Cardiac septum (tissue), 1 donor: ENCODE measurements around the gene NOS3. TPM values are rescaled to one million over a fixed set of nuclear protein-coding genes. Genes with fewer than 3 reads are reported as not detected.

ENCODE experiments used
- DNase-seq: peaks from one replicate; pipeline ENCODE4 v3.0.0-alpha.2; 2020; ENCODE audit warnings: low spot score
- intact Hi-C: fragments of 100-400 bp; cut with DNase I; formaldehyde crosslinking; loops from one replicate; pipeline ENCODE4 v1.14.0; 2022
- total RNA-seq: library from RNA; stranded (reverse); fragmentation: NEBNext Ultra II Directional; extraction: Animal tissue kit (Norgen Biotek cat#: 25700); gene quantifications from one replicate; pipeline ENCODE4 v1.2.1, GENCODE V29; 2021
- donor health status: DM: no; HTN: no; CAD: no.

The NOS3 gene
- total RNA-seq, 1 donor from 2014 or later = 26.5 TPM

GRCh38 chr7:150993511-150993910 is 2.7 kb downstream of the NOS3 start:
- intact Hi-C loops = no loop called here
- peak; percentile 90 for DNase-seq

GRCh38 chr7:150994141-150994837 is 3.5 kb downstream of the NOS3 start:
- intact Hi-C loops = no loop called here
- DNase-seq = peak; percentile 89

- intact Hi-C loops = no loop called here
- DNase-seq = no peak
These were observed 4.2 kb downstream of the NOS3 start for GRCh38 chr7:150994838-150995510.

GRCh38 chr7:150996376-150997074 is 5.7 kb downstream of the NOS3 start:
- no peak for DNase-seq
- intact Hi-C loops = no loop called here

GRCh38 chr7:150997075-150997511 is 6.3 kb downstream of the NOS3 start:
- DNase-seq = no peak

GRCh38 chr7:150997817-150998216 is 7.0 kb downstream of the NOS3 start:
- intact Hi-C loops = no loop called here
- no peak for DNase-seq

More at GRCh38 chr7:150997075-150997511, 6.3 kb downstream of the NOS3 start:
- intact Hi-C loops = no loop called here

- DNase-seq = no peak
- intact Hi-C loops = no loop called here
These were observed 7.5 kb downstream of the NOS3 start for GRCh38 chr7:150998341-150998740.

GRCh38 chr7:150999001-150999400 is 8.2 kb downstream of the NOS3 start:
- DNase-seq = no peak
- intact Hi-C loops = no loop called here

- DNase-seq = no peak
- intact Hi-C loops = no loop called here
These were observed 8.8 kb downstream of the NOS3 start for GRCh38 chr7:150999497-151000230.

- DNase-seq = no peak
- intact Hi-C loops = no loop called here
These were observed 10.2 kb downstream of the NOS3 start for GRCh38 chr7:151000897-151001495.

GRCh38 chr7:151001546-151001945 is 10.7 kb downstream of the NOS3 start:
- DNase-seq = no peak
- intact Hi-C loops = no loop called here

- intact Hi-C loops = no loop called here
- DNase-seq = no peak
These were observed 12.8 kb downstream of the NOS3 start for GRCh38 chr7:151003572-151003971.

- intact Hi-C loops = no loop called here
These were observed 14.7 kb downstream of the NOS3 start for GRCh38 chr7:151005566-151005965.

GRCh38 chr7:151006590-151007300 is 15.9 kb downstream of the NOS3 start:
- intact Hi-C loops = no loop called here
- no peak for DNase-seq

More at GRCh38 chr7:151005566-151005965, 14.7 kb downstream of the NOS3 start:
- DNase-seq = no peak

GRCh38 chr7:151007469-151007898 is 16.7 kb downstream of the NOS3 start:
- intact Hi-C loops = no loop called here
- DNase-seq = no peak

- intact Hi-C loops = no loop called here
- DNase-seq = no peak
These were observed 17.3 kb downstream of the NOS3 start for GRCh38 chr7:151008143-151008510.

- intact Hi-C loops = no loop called here
- no peak for DNase-seq
These were observed 17.9 kb downstream of the NOS3 start for GRCh38 chr7:151008511-151009323.
